ENCODE results near the gene NR6A1.
A peak's percentile ranks its signal among the peaks of the same experiment; 100 is the strongest.

NR6A1 gene

DNA sequence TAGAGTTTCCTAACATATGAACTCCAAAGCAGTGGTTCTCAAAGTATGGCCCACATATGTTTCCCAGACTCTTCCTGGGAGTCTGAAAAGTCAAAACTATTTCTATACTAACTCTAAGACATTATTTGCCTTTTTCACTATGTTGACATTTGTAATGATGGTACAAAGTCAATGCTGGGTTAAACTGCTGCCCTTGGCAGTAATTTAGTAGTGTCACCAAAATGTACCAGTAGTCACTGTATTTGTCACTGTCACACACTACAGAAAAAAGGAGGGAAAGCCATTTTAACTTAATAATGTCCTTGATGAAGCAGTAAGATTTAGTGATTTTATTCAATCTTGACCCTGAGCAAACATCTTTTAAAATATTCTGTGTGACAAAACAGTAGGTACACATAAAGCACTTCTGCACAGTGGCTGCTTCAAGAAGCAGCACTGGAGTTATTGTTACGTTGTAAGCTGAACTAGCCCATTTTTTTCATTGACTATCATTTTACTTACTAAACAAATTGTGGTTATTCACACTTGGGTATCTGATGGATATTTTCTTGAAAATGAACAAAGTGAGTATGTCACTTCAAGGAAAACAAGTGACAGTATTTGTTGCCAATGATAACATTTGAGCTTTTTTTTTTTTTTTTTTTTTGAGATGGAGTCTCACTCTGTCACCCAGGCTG is 90.3 kb downstream of the NR6A1 start:
- no peak for DNase-seq

DNA sequence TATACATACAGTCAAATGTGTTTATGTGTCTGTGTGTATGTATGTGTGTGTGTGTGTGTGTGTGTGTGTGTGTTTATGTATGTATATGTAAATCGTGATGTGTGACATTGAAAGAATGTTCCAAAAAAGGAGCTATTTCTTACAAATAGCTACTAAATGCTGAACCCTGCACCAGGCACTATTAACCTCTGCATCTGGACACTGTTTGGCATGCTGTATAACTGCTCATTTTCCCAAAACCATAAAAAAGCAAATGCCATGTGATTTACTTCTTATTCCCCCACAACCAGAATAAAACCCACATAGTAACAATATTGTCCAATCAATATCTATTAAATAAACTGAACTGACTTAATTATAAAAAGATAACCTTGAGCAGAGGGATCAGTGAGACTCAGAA is 91.1 kb downstream of the NR6A1 start:
- no peak for DNase-seq

- no peak for DNase-seq
These were observed 95.0 kb downstream of the NR6A1 start for GRCh38 chr9:124676159-124676551.

GRCh38 chr9:124675261-124676158 is 95.6 kb downstream of the NR6A1 start:
- DNase-seq, result no peak

- no peak for DNase-seq
These were observed 96.5 kb downstream of the NR6A1 start for GRCh38 chr9:124674651-124675050.

DNA sequence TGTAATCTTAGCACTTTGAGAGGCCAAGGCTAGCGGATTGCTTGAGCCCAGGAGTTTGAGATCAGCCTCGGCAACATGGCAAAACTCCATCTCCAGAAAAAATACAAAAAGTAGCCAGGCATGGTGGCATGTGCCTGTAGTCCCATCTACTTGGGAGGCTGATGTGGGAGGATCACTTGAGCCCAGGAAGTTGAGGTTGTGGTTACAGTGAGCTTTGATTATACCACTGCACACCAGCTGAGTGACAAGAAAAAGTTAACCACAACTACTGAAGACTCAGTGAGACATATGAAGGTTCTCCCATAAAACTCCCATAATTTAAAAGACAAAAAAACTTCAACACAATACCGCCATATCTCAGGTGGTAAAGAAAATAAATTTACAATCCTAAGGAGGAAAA is 98.0 kb downstream of the NR6A1 start:
- no peak for DNase-seq

- no peak for DNase-seq
These were observed 99.2 kb downstream of the NR6A1 start for GRCh38 chr9:124671861-124672260.

GRCh38 chr9:124666642-124667041 is 104.5 kb downstream of the NR6A1 start:
- no peak for DNase-seq

DNA sequence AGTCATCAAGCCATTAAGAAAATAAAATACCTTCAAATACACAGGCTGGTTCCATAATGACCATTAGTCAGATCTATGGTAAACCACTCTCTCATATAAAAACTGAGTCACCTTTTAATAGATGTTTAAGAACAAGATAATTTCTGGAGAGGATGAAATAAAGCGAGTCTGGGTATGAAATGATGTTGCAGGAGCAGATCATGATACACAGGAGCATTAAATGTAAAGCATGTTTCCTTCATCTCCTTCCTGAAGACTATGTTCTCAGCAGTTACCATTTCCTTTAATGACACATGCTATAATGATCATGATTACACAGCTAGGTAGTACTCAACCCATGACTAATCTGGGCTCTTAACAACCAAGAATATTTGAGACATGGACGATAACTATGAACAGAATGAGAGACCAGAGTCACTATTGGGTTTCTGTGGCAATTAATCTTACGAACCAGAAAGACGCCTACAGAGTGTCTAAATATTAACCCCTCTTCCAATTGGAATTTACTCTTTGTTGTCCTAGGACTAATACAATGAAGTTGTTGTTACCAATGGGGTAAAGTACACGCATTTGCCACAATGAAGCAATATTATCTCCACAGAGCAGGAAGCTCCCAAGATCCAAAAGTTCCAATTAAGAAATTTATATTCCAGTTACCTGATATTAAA is 105.6 kb downstream of the NR6A1 start:
- no peak for DNase-seq

GRCh38 chr9:124664143-124664542 is 107.0 kb downstream of the NR6A1 start:
- DNase-seq, result no peak

DNA sequence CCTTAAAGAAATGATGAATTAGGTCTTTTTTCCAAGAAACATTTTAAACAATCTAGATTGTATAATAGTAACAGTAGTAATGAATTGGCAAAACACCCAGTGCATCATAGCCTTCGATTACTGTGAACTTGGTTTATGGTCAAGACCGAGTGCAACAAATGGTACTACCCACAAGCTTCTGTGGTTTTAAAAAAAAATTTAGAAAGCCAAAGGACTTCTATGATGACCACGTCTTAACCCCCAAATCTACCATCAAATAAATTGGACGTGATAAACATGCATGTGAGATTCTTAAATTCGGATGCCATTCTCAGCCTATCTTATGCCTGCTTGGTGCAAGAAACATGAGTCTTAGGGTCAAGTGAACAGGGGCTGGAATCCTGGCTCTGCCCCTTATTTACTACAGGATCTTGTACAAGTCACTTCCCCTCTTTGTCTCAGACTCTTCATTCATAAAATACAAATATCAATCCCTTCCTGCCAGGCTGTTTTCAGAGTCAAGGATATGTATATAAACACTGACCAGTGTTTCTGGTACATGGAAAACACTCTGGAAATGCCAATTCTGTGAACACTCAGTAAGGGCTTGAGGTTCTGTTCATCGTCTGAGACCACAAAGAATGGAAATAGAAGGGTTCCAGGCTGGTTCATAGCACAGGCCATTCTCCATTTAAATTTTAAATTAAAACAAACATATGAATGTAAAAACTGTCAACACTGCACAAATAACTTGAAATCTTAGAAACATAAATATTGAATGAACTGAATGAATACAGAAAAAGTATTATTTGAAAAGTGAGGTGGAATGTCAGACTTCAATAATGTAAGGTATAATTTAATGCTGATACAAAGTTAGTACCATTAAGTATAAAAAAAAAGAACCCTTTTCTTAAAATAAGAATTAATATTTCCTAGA is 107.8 kb downstream of the NR6A1 start:
- no peak for DNase-seq

DNA sequence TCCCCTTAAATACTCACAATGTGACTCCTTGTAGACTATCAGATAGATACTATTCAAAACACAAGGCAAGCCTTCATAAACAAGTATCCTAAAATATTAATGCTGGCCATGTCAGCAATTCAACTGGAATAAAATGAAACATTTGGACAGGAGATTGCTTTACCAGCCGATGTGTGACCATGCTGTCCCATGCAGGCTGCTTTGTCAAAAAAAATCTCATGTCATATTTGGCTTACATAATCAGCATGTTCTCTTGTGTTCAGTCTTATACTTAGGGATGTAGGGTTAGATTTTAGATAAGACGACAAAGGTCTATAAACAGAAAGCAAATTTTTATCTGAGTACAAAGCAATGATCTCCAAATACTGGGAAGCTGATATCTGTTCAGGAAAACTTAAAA is 108.5 kb downstream of the NR6A1 start:
- DNase-seq, result no peak

DNA sequence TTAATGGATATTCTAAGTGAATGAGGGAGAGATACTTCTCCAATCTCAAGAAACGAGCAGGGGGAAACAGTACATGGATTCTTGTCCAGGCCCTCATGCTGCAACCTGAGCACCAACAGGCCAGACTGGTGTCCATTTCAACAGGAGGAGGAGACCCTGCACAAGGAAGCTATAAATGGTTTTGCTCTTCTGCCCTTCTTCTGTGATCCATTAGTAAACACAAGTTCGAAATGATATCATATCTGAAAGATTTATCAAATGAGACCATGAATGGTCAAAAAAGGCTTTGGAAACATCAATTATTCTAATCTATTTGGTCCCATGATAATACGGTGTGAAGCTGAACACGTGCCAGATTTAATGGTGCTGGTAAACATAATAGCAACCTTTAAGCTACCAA is 109.8 kb downstream of the NR6A1 start:
- DNase-seq, result no peak

GRCh38 chr9:124660341-124660801 is 110.7 kb downstream of the NR6A1 start:
- DNase-seq, result peak; percentile 80

DNA sequence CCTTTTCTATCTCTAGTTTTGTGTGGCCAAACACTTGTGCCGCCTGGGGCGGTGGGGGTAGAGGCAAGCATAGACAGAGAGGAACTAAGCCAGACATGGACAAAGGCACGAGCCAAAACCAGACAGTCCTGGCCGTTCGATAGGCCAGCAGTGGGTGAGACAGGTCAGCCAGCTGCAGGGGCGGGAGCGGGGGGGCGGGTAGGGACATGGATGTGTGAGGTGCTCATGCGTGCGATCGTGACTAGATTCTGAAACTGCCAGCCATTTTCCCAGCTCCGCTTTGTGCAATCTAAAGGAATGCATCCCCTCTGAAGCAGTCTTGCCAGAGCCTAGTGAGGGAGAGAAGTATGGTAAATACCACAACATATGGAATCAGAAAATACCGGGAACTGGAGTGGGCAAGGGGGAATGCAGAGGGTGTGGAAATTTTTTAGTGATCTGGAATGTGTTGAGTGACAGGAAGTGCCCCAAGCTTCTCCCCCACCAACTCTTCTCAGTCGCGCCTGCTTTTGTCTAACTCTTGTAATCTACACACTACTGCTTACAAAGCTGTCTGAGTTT is 111.9 kb downstream of the NR6A1 start:
- no peak for DNase-seq

DNA sequence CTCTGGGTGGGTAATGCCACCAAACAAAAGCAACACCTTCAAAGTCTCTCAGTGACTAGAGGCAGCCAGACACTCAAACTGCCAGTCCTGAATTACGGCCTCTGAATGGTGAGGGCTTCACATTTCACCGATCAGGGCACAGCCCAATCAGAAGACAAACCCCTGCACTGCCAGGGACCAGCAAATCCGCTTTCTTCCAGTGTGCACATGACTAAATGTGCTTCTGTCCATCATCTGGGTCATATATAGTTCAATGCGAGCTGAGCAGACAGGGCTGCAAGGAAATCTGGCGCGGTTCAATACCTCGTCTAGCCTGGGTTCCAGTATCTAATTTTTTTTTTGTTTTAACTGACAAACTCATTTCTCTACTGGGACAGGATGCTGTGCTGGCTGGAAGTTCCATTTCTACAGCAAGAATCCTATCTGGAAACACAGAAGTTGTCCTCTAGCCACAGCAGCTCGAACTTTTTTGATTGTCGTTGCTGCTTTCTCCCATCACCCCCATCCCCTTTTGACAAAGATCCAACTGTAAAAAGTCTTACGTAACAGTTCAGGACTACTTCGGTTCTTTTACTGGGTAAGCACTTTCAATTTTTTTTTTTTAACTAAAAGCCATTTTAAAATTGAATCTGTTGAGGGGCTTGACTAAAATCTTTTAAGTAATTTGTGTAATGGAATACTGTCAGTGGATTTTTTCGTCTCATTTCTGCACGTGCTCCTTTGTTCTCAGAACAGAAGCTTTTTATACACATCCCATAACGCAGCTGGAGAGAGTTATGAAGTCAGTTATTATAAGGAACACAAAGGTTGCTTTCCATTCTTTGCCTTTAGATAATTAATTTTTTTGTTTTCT is 112.7 kb downstream of the NR6A1 start:
- DNase-seq, result peak; percentile 20

- no peak for DNase-seq
These were observed 113.6 kb downstream of the NR6A1 start for GRCh38 chr9:124657516-124657915.

DNA sequence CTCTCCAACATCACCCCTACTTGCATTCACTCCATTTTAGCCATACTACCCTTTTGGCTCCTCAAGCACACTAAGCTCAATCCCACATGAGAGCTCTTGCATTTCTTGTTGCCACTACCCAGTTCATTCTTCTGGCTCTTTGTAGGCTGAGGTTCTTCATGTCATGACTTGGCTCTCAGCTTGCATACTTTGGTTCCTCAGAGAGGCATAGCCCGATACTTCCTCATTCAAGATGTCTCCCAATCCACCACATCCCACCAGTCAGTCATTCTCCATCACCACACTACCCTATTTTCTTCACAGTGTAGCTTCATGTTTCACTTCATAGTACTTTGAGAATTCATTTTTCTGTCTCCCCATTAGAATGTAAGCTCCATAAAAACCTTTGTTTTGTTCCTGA is 116.7 kb downstream of the NR6A1 start:
- DNase-seq, result no peak

DNA sequence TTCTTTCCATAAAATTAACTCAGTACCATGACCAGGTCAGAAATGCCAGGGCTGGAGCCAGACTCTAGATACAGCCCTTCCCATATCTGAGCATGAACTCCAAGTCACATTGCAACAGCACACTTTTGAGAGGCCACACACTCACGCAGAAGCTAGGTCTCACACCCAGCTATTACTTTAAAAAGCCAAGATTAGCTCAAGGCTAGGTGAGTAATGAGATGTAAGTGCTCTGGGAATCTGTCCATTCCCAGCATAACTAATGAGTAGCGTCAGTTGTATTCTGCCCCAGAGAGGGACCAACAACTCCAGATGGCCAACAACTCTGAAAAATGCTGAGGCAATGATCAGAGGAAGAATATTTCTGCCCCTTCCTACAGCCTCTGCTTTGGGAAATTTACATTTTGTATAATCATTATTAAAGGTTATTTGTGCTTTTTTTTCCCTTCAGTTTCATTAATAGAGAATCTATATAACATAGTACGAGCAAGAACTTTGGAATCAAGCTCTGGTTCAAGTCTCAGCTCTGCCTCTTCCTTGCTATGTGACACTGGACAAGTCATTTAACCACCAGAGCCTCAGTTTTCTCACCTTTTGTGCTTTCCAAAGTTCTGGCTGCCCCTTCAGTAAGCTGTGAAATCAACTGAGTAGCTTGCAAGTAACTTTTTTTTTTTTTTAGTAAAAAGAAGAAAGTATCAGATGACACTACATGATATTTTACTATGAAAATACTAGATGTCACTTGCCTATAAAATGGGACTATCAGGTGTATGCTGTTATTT is 118.3 kb downstream of the NR6A1 start:
- no peak for DNase-seq

DNA sequence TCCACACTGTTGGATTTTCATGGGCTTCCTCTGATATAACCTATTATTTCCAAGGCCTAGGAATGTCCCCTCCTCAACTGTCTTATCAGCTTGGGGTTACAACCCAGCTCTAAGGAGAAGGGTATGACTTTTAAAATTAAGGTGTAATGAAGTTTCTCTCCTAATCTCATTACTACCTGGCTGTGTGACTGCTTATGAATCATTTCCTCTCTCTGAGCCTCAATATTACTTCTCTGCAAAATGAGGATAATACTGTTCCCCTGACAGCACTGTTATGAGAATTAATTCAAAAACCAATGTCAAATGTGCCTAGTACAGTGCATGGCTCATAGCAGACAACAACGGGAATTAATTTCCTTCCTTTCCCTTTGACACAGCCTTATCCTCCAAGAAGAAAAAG is 118.9 kb downstream of the NR6A1 start:
- no peak for DNase-seq

- no peak for DNase-seq
These were observed 125.8 kb downstream of the NR6A1 start for GRCh38 chr9:124645274-124645673.

All from NCI-H345 (cell line).